GM21390 (cell line): ENCODE results near the gene KLHL7.

Source experiments
- ATAC-seq: cut with Tn5 transposase; IDR thresholded peaks from one replicate; pipeline ENCODE4 v1.9.1; 2021; ENCODE audit not compliant: unreplicated experiment

Gene KLHL7

GRCh38 chr7:23105644-23106056, at the start of gene KLHL7:
Gene KLHL7, plus strand, starts transcription at chr7:23105785. Its CDS starts 242 bp downstream, at chr7:23106027.
- peak; percentile 96 for ATAC-seq

- ATAC-seq = no peak
Measured at GRCh38 chr7:23058408-23059096, 47.0 kb upstream of the KLHL7 start.

- no peak for ATAC-seq
Measured at GRCh38 chr7:23061327-23061726, 44.3 kb upstream of the KLHL7 start.

GRCh38 chr7:23062452-23062851, 43.1 kb upstream of the KLHL7 start:
- no peak for ATAC-seq

- no peak for ATAC-seq
Measured at GRCh38 chr7:23065974-23066373, 39.6 kb upstream of the KLHL7 start.

GRCh38 chr7:23067271-23067670, 38.3 kb upstream of the KLHL7 start:
- no peak for ATAC-seq

GRCh38 chr7:23072048-23072447, 33.5 kb upstream of the KLHL7 start:
- no peak for ATAC-seq

GRCh38 chr7:23072922-23073321, 32.7 kb upstream of the KLHL7 start:
- ATAC-seq = no peak

- ATAC-seq = no peak
Measured at GRCh38 chr7:23074443-23075261, 30.9 kb upstream of the KLHL7 start.

GRCh38 chr7:23075571-23075970, 30.0 kb upstream of the KLHL7 start:
- ATAC-seq = no peak

GRCh38 chr7:23076772-23077171, 28.8 kb upstream of the KLHL7 start:
- no peak for ATAC-seq

- no peak for ATAC-seq
Measured at GRCh38 chr7:23093111-23093510, 12.5 kb upstream of the KLHL7 start.

GRCh38 chr7:23093546-23093945, 12.0 kb upstream of the KLHL7 start:
- no peak for ATAC-seq

- ATAC-seq = no peak
Measured at GRCh38 chr7:23096518-23097290, 8.9 kb upstream of the KLHL7 start.

GRCh38 chr7:23098029-23098428, 7.6 kb upstream of the KLHL7 start:
- ATAC-seq = no peak

- ATAC-seq = no peak
Measured at GRCh38 chr7:23098460-23098859, 7.1 kb upstream of the KLHL7 start.

GRCh38 chr7:23100697-23101096, 4.9 kb upstream of the KLHL7 start:
- no peak for ATAC-seq

- ATAC-seq = peak; percentile 23
Measured at GRCh38 chr7:23105086-23105643, 420 bp upstream of the KLHL7 start.

- ATAC-seq = peak; percentile 31
Measured at GRCh38 chr7:23106057-23106822, 655 bp downstream of the KLHL7 start.

GRCh38 chr7:23106823-23107663, 1.5 kb downstream of the KLHL7 start:
- no peak for ATAC-seq
